ENCODE measurements around the gene RXFP4. TPM values are rescaled to one million over a fixed set of nuclear protein-coding genes. Genes with fewer than 3 reads are reported as not detected.
"Not testable (repeated sequence)": the region's sequence is repeated elsewhere in the genome, so short reads cannot be mapped to it uniquely, and the experiment has no call there.

RXFP4 gene
- total RNA-seq (2014; rRNA removed; shearing (Covaris generic)): 0.08 TPM in 1 of 2 replicates, not detected in the other

GRCh38 chr1:155940993-155941844 is at the start of gene RXFP4:
RXFP4 (plus strand) TSS chr1:155941638; CDS start chr1:155941710, 72 bp downstream.
- peaks cover 5% of the 10 kb centered on the region for H3K36me3 ChIP-seq
- H3K27me3 ChIP-seq: no peaks in the 10 kb centered on the region
- DNase-seq: peak; percentile 61 to 70
- H3K27ac ChIP-seq: peak within 1 kb of the TSS; percentile 19
- peaks cover 35% of the 10 kb centered on the region for H3K4me1 ChIP-seq
- no peak within 1 kb of the TSS for H3K4me3 ChIP-seq
- no peaks in the 10 kb centered on the region for H3K9me3 ChIP-seq (replicated peaks)

DNA sequence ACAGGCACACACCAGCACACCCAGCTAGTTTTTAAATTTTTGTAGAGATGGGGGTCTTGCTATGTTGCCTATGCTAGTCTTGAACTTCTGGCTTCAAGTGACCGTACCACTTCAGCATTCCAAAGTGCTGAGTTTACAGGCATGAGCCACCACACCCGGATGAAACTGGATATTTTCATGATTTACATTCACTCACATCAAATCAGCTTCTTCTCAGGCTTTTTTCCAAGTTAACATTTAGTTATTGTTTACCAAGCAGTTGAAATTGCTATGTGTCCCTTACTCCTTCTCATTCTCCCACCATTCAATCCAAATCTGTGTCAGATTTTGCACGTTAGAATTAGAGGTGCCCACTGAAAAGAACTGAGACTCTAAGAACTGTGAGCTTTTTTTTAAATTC is 48.6 kb upstream of the RXFP4 start:
- no peak for DNase-seq
- Histone ChIP-seq H3K27ac (no peak overlapping the region), H3K4me3 (no peak overlapping the region), H3K9me3 (replicated peaks) (no peaks in the 10 kb centered on the region), H3K4me1 (no peaks in the 10 kb centered on the region), H3K27me3 (no peaks in the 10 kb centered on the region), H3K36me3 (peaks cover 6% of the 10 kb centered on the region; the same call in 1 of the 2 replicates)

DNA sequence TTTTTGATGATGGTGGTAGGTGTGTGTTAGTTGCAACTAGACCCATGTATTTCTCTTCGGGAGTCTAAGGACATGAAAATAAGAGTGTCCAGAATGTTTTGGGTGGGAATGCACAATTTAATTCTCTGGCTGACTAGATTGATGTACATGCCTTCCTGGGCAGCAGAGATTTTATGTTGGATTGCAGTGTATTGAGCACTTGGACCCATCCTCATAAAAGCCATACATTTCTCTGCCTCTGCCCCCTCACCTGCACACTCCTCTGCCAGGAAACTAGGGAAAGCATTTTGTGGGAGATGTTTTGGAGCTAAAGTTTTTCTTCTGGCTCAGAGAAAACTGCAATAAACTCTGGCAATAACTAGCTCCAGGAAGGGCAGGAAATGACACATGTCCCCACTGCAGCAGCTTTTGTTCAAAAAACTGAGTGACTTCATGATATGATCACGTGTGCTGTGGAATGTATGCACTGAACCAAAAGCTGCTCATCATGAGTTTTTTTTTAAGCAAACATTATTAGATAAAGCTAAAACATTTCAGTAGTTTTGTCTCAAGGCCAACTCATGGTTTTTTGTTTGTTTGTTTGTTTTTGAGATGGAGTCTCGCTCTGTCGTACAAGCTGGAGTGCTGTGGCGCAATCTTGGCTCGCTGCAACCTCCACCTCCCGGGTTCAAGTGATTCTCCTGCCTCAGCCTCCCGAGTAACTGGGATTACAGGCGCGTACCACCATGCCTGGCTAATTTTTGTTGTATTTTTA is 47.9 kb upstream of the RXFP4 start:
- no peaks in the 10 kb centered on the region for H3K27me3 ChIP-seq
- no peak overlapping the region for H3K4me3 ChIP-seq
- no peak overlapping the region for H3K27ac ChIP-seq
- peaks cover 11% of the 10 kb centered on the region for H3K36me3 ChIP-seq
- H3K4me1 ChIP-seq: no peaks in the 10 kb centered on the region
- no peak for DNase-seq
- H3K9me3 ChIP-seq (replicated peaks): no peaks in the 10 kb centered on the region

- H3K4me1 ChIP-seq; H3K4me3 ChIP-seq; H3K9me3 ChIP-seq (replicated peaks); DNase-seq; H3K27ac ChIP-seq; H3K27me3 ChIP-seq: not testable (repeated sequence)
- H3K36me3 ChIP-seq: peaks cover 25% of the 10 kb centered on the region
Measured at GRCh38 chr1:155895617-155896016, 45.8 kb upstream of the RXFP4 start.

GRCh38 chr1:155896476-155896875 is 45.0 kb upstream of the RXFP4 start:
- DNase-seq; H3K9me3 ChIP-seq (replicated peaks); H3K4me1 ChIP-seq; H3K27me3 ChIP-seq; H3K4me3 ChIP-seq; H3K27ac ChIP-seq: not testable (repeated sequence)
- peaks cover 33% of the 10 kb centered on the region for H3K36me3 ChIP-seq

DNA sequence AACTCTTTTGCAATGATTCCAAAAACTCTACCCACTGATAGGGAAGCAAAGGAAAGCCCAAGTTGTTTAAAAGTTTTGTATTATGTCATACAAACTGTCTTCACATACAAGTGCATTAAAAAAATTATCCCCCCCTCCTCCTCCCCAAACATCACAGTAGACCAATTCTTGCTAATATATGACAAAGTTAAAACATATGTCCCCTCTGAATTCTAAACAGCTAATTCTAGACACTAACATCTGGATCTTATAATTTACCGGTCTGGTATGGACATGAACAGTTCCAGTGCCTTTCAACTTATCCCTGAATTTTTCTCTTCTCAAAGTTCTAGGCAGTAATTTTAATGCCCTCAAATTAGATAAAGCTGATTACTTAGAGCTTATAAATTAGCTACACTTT is 43.7 kb upstream of the RXFP4 start:
- DNase-seq: no peak
- Histone ChIP-seq H3K27ac (no peak overlapping the region), H3K4me3 (no peak overlapping the region), H3K4me1 (no peaks in the 10 kb centered on the region), H3K36me3 (peaks cover 43% of the 10 kb centered on the region), H3K27me3 (no peaks in the 10 kb centered on the region), H3K9me3 (replicated peaks) (no peaks in the 10 kb centered on the region)

DNA sequence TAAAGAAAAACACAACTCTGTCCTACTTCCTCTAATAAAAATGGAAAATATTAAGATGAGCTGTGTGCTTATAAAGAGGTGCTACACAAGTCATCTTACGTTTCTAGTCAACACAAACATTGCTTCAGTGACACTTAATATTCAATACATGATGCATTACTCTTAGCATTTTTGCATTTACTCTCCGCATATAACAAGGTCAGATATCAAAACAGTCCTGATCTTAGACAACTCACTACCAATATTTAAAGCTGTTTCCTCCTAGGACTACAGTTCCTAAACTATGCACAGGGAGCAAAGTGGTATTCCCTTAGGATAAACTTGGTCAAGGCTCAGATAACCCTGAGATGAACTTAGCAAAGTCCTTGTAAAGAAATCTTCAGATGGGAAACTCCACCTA is 42.5 kb upstream of the RXFP4 start:
- Histone ChIP-seq H3K4me1 (no peaks in the 10 kb centered on the region), H3K27ac (no peak overlapping the region), H3K4me3 (no peak overlapping the region), H3K36me3 (peaks cover 51% of the 10 kb centered on the region), H3K27me3 (no peaks in the 10 kb centered on the region), H3K9me3 (replicated peaks) (no peaks in the 10 kb centered on the region)
- no peak for DNase-seq

DNA sequence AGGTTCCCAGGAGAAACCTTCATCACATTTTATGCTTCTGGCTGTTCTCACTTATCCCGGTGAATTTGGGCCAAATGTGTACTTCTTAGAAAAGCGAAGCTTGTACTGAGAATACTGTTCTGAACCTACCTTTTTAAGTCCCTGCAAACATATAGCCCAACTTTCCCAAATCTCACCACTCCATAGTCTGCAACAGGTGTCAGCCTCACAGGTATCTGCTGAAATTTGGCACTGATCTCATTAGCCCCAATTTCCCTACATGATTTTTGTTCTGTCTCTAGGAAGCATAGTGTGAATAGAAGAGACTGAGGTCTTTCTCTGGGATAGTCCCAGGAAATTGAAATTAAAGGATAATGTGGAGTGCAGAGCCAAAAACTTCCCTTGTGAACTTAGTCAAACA is 41.8 kb upstream of the RXFP4 start:
- no peak overlapping the region for H3K4me3 ChIP-seq
- H3K4me1 ChIP-seq: no peaks in the 10 kb centered on the region
- H3K36me3 ChIP-seq: peaks cover 58% of the 10 kb centered on the region
- H3K9me3 ChIP-seq (replicated peaks): no peaks in the 10 kb centered on the region
- no peak for DNase-seq
- H3K27me3 ChIP-seq: no peaks in the 10 kb centered on the region
- no peak overlapping the region for H3K27ac ChIP-seq

GRCh38 chr1:155900161-155900560 is 41.3 kb upstream of the RXFP4 start:
- no peaks in the 10 kb centered on the region for H3K27me3 ChIP-seq
- no peaks in the 10 kb centered on the region for H3K4me1 ChIP-seq
- H3K27ac ChIP-seq: no peak overlapping the region
- no peaks in the 10 kb centered on the region for H3K9me3 ChIP-seq (replicated peaks)
- peaks cover 63% of the 10 kb centered on the region for H3K36me3 ChIP-seq
- no peak overlapping the region for H3K4me3 ChIP-seq
- no peak for DNase-seq

GRCh38 chr1:155904261-155904660 is 37.2 kb upstream of the RXFP4 start:
- Histone ChIP-seq H3K9me3 (replicated peaks) (no peaks in the 10 kb centered on the region), H3K36me3 (peaks cover 63% of the 10 kb centered on the region), H3K4me3 (no peak overlapping the region), H3K27ac (no peak overlapping the region), H3K27me3 (no peaks in the 10 kb centered on the region), H3K4me1 (no peaks in the 10 kb centered on the region)
- no peak for DNase-seq

- Histone ChIP-seq H3K36me3 (peaks cover 48% of the 10 kb centered on the region), H3K4me3 (no peak overlapping the region)
- DNase-seq: no peak
Measured at GRCh38 chr1:155909894-155910293, 31.5 kb upstream of the RXFP4 start.

GRCh38 chr1:155910621-155911121 is 30.8 kb upstream of the RXFP4 start:
- peak; percentile 34 to 56 for DNase-seq
- Histone ChIP-seq H3K4me3 (peak overlapping the region; percentile 62), H3K27ac (peak overlapping the region; percentile 2; the same call in 1 of the 2 replicates), H3K9me3 (replicated peaks) (no peaks in the 10 kb centered on the region), H3K4me1 (peaks cover 4% of the 10 kb centered on the region; the same call in 1 of the 2 replicates), H3K36me3 (peaks cover 47% of the 10 kb centered on the region), H3K27me3 (no peaks in the 10 kb centered on the region)

More at GRCh38 chr1:155909894-155910293, 31.5 kb upstream of the RXFP4 start:
- Histone ChIP-seq H3K9me3 (replicated peaks) (no peaks in the 10 kb centered on the region), H3K27me3 (no peaks in the 10 kb centered on the region), H3K4me1 (peaks cover 4% of the 10 kb centered on the region; the same call in 1 of the 2 replicates), H3K27ac (no peak overlapping the region)

DNA sequence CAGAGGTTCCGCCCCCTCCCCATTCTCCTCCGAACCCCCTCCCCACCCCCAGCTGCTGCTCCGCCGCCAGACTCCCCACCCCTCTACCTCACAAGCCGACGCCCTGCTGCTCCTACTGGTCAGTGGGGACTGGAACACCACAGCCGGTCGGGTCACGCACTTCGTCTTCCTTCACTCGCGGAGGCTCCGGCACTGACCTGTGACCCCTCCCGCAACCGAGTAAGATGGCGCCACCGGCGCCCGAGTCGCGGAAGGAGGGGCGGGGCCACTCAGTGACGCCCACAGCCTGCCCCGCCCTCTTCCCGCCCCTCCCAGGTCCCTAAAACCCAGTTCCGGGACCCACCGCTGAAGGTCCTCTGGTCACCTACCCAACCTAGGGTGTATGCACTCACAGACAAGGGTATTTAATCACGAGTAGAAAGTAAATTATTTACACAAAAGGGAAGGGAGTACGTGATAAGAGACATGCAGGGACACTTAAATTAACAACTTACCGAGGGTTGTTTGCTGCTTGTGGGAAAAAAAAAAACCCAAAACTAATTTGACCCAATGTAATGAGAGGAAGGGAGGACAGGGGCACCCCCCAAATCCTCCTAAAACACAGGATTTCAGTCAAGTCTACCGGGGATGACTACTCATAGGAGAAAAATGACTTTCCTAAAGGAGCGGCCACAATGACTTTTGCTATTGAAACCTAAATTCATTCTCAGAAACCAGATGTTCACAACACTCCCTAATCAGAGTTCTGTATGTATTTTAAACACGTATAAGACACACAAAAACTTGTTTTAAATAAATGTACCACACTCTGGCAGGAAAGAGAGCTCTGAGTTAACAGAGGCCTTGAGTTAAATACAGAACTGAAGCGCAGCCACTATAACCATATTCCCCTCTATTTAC is 30.0 kb upstream of the RXFP4 start, which contains the start of gene RIT1:
TSS of gene RIT1 (minus strand) at position 194 of the 900 bp plus-strand sequence. CDS start 588 bp downstream, outside the sequence.
- H3K27me3 ChIP-seq: no peaks in the 10 kb centered on the region
- peak; percentile 82 to 84 for DNase-seq
- H3K4me1 ChIP-seq: peaks cover 4% of the 10 kb centered on the region; the same call in 1 of the 2 replicates
- H3K9me3 ChIP-seq (replicated peaks): no peaks in the 10 kb centered on the region
- peaks cover 48% of the 10 kb centered on the region for H3K36me3 ChIP-seq
- H3K4me3 ChIP-seq: peak within 1 kb of the TSS; percentile 62
- H3K27ac ChIP-seq: peak within 1 kb of the TSS; percentile 2; the same call in 1 of the 2 replicates

DNA sequence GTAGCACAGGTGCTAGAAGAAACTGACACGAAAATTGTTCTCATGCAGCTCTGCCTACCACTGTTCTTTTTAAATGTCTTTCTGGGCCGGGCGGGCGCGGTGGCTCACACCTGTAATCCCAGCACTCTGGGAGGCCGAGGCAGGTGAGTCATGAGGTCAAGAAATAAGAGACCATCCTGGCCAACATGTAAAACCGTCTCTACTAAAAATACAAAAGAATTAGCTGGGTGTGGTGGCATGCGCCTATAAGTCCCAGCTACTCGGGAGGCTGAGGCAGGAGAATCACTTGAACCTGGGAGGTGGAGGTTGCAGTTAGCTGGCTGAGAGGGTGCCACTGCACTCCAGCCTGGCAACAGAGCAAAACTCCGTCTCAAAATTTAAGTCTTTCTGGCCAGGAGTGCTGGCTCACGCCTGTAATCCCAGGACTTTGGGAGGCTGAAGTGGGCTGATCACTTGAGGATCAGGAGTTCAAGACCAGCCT is 29.3 kb upstream of the RXFP4 start:
- H3K27me3 ChIP-seq: no peaks in the 10 kb centered on the region
- H3K27ac ChIP-seq: no peak overlapping the region
- H3K4me3 ChIP-seq: no peak overlapping the region
- peaks cover 51% of the 10 kb centered on the region for H3K36me3 ChIP-seq
- DNase-seq: no peak
- H3K4me1 ChIP-seq: peaks cover 4% of the 10 kb centered on the region; the same call in 1 of the 2 replicates
- H3K9me3 ChIP-seq (replicated peaks): no peaks in the 10 kb centered on the region

All from SJCRH30 (cell line).